Measurements from ENCODE around the gene RHBDF1.
"Not testable (repeated sequence)": the region's sequence is repeated elsewhere in the genome, so short reads cannot be mapped to it uniquely, and the experiment has no call there.

RHBDF1 gene

DNA sequence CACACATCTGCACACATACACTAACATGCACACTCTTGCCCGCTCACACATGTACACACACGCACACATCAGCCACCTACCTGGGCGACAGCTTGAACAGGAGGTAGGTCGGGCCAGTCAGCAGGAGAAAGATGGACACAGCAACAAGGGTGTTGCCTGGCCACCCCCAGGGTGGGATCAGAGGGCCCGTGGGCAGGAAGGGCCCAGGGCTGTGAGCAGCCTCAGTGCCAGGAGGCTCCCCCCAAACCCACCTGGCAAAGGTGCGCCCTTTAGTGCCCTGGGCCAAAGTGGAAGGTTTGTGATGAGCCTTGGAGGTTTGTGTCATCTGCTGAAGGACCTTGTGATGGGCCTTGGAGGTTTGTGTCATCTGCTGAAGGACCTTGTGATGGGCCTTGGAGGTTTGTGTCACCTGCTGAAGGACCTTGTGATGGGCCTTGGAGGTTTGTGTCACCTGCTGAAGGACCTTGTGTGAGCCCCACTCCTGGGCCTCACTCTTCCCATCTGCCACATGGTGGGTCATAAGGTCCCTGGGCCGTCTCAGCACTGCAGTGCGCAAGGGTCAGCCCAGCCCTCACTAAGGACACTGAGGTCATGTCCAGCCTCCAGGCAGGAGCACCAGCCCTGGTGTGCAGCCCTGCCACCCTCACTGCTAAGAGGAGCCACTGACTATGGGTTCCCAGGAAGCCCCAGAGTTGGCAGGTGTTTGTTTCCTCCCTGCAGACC lies 39.1 kb downstream of the RHBDF1 start:
- H3K9ac ChIP-seq (ENCODE audit: low read length); H3K4me3 ChIP-seq (ENCODE audit: low read depth, low read length); H2AFZ ChIP-seq (ENCODE audit: insufficient read depth, low read length, poor library complexity); H3K27me3 ChIP-seq (ENCODE audit: insufficient read depth, low read length); H3K79me2 ChIP-seq (ENCODE audit: control insufficient read depth, insufficient read depth, low read length, poor library complexity); H2AK5ac ChIP-seq (ENCODE audit: low read length); H3K23ac ChIP-seq (ENCODE audit: low read length); H2BK5ac ChIP-seq (ENCODE audit: low read depth, low read length, poor library complexity); H4K91ac ChIP-seq (ENCODE audit: low read depth, low read length); H3K79me1 ChIP-seq (ENCODE audit: low read length); H3K4ac ChIP-seq (ENCODE audit: low read depth, low read length); H3K18ac ChIP-seq (ENCODE audit: low read length); H3K4me2 ChIP-seq (ENCODE audit: low read length); H3K4me1 ChIP-seq (ENCODE audit: control insufficient read depth in 1 of 2, insufficient read depth in 2 of 2, low read length in 2 of 2); H4K12ac ChIP-seq (ENCODE audit: low read depth, low read length); H3K14ac ChIP-seq (ENCODE audit: low read length); H4K8ac ChIP-seq (ENCODE audit: low read depth, low read length); H3K36me3 ChIP-seq (ENCODE audit: control insufficient read depth in 1 of 2, insufficient read depth in 2 of 2, low read length in 2 of 2); H2BK12ac ChIP-seq (ENCODE audit: low read length); DNase-seq; H2BK120ac ChIP-seq (ENCODE audit: insufficient read depth, low read length, poor library complexity); H3K27ac ChIP-seq (ENCODE audit: low read depth, low read length); H3K9me3 ChIP-seq (ENCODE audit: insufficient read depth, low read depth, low read length): not testable (repeated sequence)
- no CpG with 5 or more reads among the region's 8 CpGs for WGBS (ENCODE audit: extremely low coverage, insufficient coverage, insufficient read length)

DNA sequence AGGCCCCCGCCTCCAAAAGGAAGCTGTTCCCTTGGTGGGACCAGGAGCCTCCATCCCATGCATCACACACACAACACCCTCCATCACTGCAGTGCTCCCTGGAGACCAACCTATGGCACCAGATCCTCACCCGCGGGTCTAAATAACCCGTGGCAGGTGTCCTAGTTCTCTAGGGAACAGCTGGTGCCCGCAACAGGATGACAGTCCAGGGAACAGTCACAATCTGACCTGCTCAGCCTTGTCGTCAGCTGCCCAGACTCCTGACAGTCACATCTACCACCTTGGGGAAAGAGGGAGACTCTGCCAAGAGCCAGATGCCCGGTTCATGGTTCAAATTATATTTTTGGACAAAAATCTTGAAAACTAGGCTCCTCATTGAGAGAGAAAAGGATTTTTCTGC lies 41.8 kb downstream of the RHBDF1 start:
- H3K27me3 ChIP-seq (ENCODE audit: insufficient read depth, low read length); H3K4me1 ChIP-seq (ENCODE audit: control insufficient read depth in 1 of 2, insufficient read depth in 2 of 2, low read length in 2 of 2); H3K9me3 ChIP-seq (ENCODE audit: insufficient read depth, low read depth, low read length); H4K8ac ChIP-seq (ENCODE audit: low read depth, low read length); H3K9ac ChIP-seq (ENCODE audit: low read length); H3K23ac ChIP-seq (ENCODE audit: low read length); H2BK5ac ChIP-seq (ENCODE audit: low read depth, low read length, poor library complexity); H2BK12ac ChIP-seq (ENCODE audit: low read length); H4K91ac ChIP-seq (ENCODE audit: low read depth, low read length); H3K4me2 ChIP-seq (ENCODE audit: low read length); H3K36me3 ChIP-seq (ENCODE audit: control insufficient read depth in 1 of 2, insufficient read depth in 2 of 2, low read length in 2 of 2); H3K79me1 ChIP-seq (ENCODE audit: low read length); H3K14ac ChIP-seq (ENCODE audit: low read length); H2AK5ac ChIP-seq (ENCODE audit: low read length); H3K4ac ChIP-seq (ENCODE audit: low read depth, low read length); H3K18ac ChIP-seq (ENCODE audit: low read length); DNase-seq; H3K27ac ChIP-seq (ENCODE audit: low read depth, low read length); H2BK120ac ChIP-seq (ENCODE audit: insufficient read depth, low read length, poor library complexity); H2AFZ ChIP-seq (ENCODE audit: insufficient read depth, low read length, poor library complexity); H4K12ac ChIP-seq (ENCODE audit: low read depth, low read length); H3K79me2 ChIP-seq (ENCODE audit: control insufficient read depth, insufficient read depth, low read length, poor library complexity); H3K4me3 ChIP-seq (ENCODE audit: low read depth, low read length): not testable (repeated sequence)
- no CpG with 5 or more reads among the region's 7 CpGs for WGBS (ENCODE audit: extremely low coverage, insufficient coverage, insufficient read length)

DNA sequence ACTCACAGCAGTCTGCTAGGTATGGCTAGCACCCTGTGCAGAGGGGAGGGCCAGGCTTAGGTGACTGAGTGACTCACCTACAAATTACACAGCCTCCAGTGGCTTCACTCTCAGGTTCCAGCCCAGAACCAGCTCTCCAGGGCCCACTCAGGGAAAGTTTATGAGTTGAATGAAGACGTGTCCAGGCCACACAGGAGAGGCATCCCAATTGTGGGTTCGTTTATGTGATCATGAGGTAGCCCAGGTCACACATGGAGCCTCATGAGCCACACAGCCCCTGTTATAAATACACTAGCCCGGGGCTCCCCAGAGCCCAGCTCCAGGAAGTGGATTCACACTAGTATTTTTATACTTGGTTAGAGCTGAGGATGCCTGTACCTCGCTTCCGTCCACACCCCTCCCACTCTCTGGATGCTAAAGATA lies 46.5 kb downstream of the RHBDF1 start:
- H2BK5ac ChIP-seq (ENCODE audit: low read depth, low read length, poor library complexity); H2BK12ac ChIP-seq (ENCODE audit: low read length); H2AFZ ChIP-seq (ENCODE audit: insufficient read depth, low read length, poor library complexity); H3K79me2 ChIP-seq (ENCODE audit: control insufficient read depth, insufficient read depth, low read length, poor library complexity); H3K27ac ChIP-seq (ENCODE audit: low read depth, low read length); H2BK120ac ChIP-seq (ENCODE audit: insufficient read depth, low read length, poor library complexity); H4K8ac ChIP-seq (ENCODE audit: low read depth, low read length); H3K36me3 ChIP-seq (ENCODE audit: control insufficient read depth in 1 of 2, insufficient read depth in 2 of 2, low read length in 2 of 2); H4K91ac ChIP-seq (ENCODE audit: low read depth, low read length); H3K14ac ChIP-seq (ENCODE audit: low read length); DNase-seq; H3K9me3 ChIP-seq (ENCODE audit: insufficient read depth, low read depth, low read length); H4K12ac ChIP-seq (ENCODE audit: low read depth, low read length); H3K27me3 ChIP-seq (ENCODE audit: insufficient read depth, low read length); H3K18ac ChIP-seq (ENCODE audit: low read length); H3K4me1 ChIP-seq (ENCODE audit: control insufficient read depth in 1 of 2, insufficient read depth in 2 of 2, low read length in 2 of 2); H3K4me3 ChIP-seq (ENCODE audit: low read depth, low read length); H3K23ac ChIP-seq (ENCODE audit: low read length); H2AK5ac ChIP-seq (ENCODE audit: low read length); H3K9ac ChIP-seq (ENCODE audit: low read length); H3K79me1 ChIP-seq (ENCODE audit: low read length); H3K4me2 ChIP-seq (ENCODE audit: low read length); H3K4ac ChIP-seq (ENCODE audit: low read depth, low read length): not testable (repeated sequence)
- WGBS (ENCODE audit: extremely low coverage, insufficient coverage, insufficient read length), result no CpG with 5 or more reads among the region's 5 CpGs

DNA sequence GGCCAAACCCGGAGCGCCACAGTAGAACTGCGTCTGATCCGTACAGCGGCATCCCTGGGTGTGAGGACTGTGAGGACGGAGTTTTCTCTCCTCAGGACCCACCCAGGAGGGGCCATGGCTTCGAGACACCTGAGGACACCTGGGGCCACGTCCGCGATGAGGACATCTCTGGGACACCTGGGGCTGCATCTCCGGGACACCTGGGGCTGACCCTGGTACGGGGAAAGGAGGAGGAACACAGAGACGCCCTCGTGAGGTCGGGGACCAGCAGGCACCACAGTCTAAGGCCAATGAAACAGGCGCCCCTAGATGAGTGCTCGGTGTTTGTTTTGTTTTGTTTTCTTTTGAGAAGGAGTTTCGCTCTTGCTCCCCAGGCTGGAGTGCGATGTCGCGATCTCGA lies 48.3 kb downstream of the RHBDF1 start:
- not testable (repeated sequence) for H3K79me2 ChIP-seq (ENCODE audit: control insufficient read depth, insufficient read depth, low read length, poor library complexity); H3K9me3 ChIP-seq (ENCODE audit: insufficient read depth, low read depth, low read length); H4K91ac ChIP-seq (ENCODE audit: low read depth, low read length); H2AFZ ChIP-seq (ENCODE audit: insufficient read depth, low read length, poor library complexity); H2BK120ac ChIP-seq (ENCODE audit: insufficient read depth, low read length, poor library complexity); H3K4ac ChIP-seq (ENCODE audit: low read depth, low read length); H3K23ac ChIP-seq (ENCODE audit: low read length); H3K9ac ChIP-seq (ENCODE audit: low read length); H3K14ac ChIP-seq (ENCODE audit: low read length); H2AK5ac ChIP-seq (ENCODE audit: low read length); H3K27me3 ChIP-seq (ENCODE audit: insufficient read depth, low read length); H4K8ac ChIP-seq (ENCODE audit: low read depth, low read length); H3K79me1 ChIP-seq (ENCODE audit: low read length); DNase-seq; H2BK5ac ChIP-seq (ENCODE audit: low read depth, low read length, poor library complexity); H3K4me3 ChIP-seq (ENCODE audit: low read depth, low read length); H3K4me1 ChIP-seq (ENCODE audit: control insufficient read depth in 1 of 2, insufficient read depth in 2 of 2, low read length in 2 of 2); H3K27ac ChIP-seq (ENCODE audit: low read depth, low read length); H3K4me2 ChIP-seq (ENCODE audit: low read length); H3K18ac ChIP-seq (ENCODE audit: low read length); H4K12ac ChIP-seq (ENCODE audit: low read depth, low read length); H2BK12ac ChIP-seq (ENCODE audit: low read length); H3K36me3 ChIP-seq (ENCODE audit: control insufficient read depth in 1 of 2, insufficient read depth in 2 of 2, low read length in 2 of 2)
- WGBS (ENCODE audit: extremely low coverage, insufficient coverage, insufficient read length), result no CpG with 5 or more reads among the region's 22 CpGs

Measured in trophoblast cell (in vitro differentiated cells and primary cell).